ENCODE results near the gene KIRREL3. TPM values are rescaled to one million over a fixed set of nuclear protein-coding genes. Genes with fewer than 3 reads are reported as not detected.

The KIRREL3 gene
- total RNA-seq, 2 donors from 2014 or later, result 0.28 TPM; not detected in 1

GRCh38 chr11:126406368-126406767, 594.2 kb downstream of the KIRREL3 start:
- no peak for DNase-seq (ENCODE audit: low spot score)
- no peaks in the 10 kb centered on the region for H3K4me1 ChIP-seq (replicated peaks)
- H3K27ac ChIP-seq, result no peak overlapping the region
- 85% methylated on average over 8 of the region's 8 CpGs for WGBS
- no peaks in the 10 kb centered on the region for H3K27me3 ChIP-seq (replicated peaks; ENCODE audit: insufficient read depth)
- H3K36me3 ChIP-seq, result no peaks in the 10 kb centered on the region
- no peaks in the 10 kb centered on the region for H3K9me3 ChIP-seq
- no peak overlapping the region for H3K4me3 ChIP-seq
- TF ChIP-seq POLR2AphosphoS5 (IDR thresholded peaks at IDR 0.05) (no peak), POLR2A (IDR thresholded peaks at IDR 0.05) (no peak), CTCF (IDR thresholded peaks at IDR 0.05) (no peak)
- intact Hi-C loops (cut with DNase I), result no loop called here

GRCh38 chr11:126405906-126406305, 594.7 kb downstream of the KIRREL3 start:
- H3K36me3 ChIP-seq, result no peaks in the 10 kb centered on the region
- no peak for TF ChIP-seq CTCF (IDR thresholded peaks at IDR 0.05)
- TF ChIP-seq POLR2AphosphoS5 (IDR thresholded peaks at IDR 0.05), result no peak
- no peak for TF ChIP-seq POLR2A (IDR thresholded peaks at IDR 0.05)
- H3K4me1 ChIP-seq (replicated peaks), result no peaks in the 10 kb centered on the region
- no peaks in the 10 kb centered on the region for H3K27me3 ChIP-seq (replicated peaks; ENCODE audit: insufficient read depth)
- H3K27ac ChIP-seq, result no peak overlapping the region
- WGBS, result 83% methylated on average over 7 of the region's 7 CpGs
- H3K9me3 ChIP-seq, result no peaks in the 10 kb centered on the region
- DNase-seq (ENCODE audit: low spot score), result no peak
- intact Hi-C loops (cut with DNase I), result no loop called here
- no peak overlapping the region for H3K4me3 ChIP-seq

GRCh38 chr11:126405374-126405773, 595.2 kb downstream of the KIRREL3 start:
- no peak overlapping the region for H3K27ac ChIP-seq
- H3K36me3 ChIP-seq, result no peaks in the 10 kb centered on the region
- intact Hi-C loops (cut with DNase I), result no loop called here
- no peak overlapping the region for H3K4me3 ChIP-seq
- H3K9me3 ChIP-seq, result no peaks in the 10 kb centered on the region
- DNase-seq (ENCODE audit: low spot score), result no peak
- H3K27me3 ChIP-seq (replicated peaks; ENCODE audit: insufficient read depth), result no peaks in the 10 kb centered on the region
- WGBS, result 95% methylated on average over 3 of the region's 3 CpGs
- TF ChIP-seq CTCF (IDR thresholded peaks at IDR 0.05) (no peak), POLR2AphosphoS5 (IDR thresholded peaks at IDR 0.05) (no peak), POLR2A (IDR thresholded peaks at IDR 0.05) (no peak)
- H3K4me1 ChIP-seq (replicated peaks), result no peaks in the 10 kb centered on the region

DNA sequence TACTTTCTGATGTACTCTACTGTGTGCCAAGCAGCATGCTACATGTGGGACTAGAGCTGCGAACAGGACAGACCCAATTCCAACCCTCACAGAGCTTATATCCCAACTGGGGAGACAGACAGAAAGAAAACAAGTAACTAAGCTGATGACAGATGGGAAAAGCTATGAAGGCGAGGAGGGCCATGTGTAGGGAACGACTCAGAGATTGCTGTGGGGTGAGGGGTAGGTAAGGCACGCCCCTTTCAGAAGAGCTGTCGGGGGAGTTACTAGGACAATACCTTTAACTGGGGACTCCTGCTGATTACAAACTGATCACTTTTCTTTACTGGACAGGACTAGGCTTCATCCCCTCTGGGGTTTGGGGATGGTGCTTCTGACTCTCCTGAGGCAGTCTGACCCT, 596.2 kb downstream of the KIRREL3 start:
- WGBS, result 90% methylated on average over 5 of the region's 5 CpGs
- intact Hi-C loops (cut with DNase I), result no loop called here
- H3K4me3 ChIP-seq, result no peak overlapping the region

More for the DNA sequence above, 596.2 kb downstream of the KIRREL3 start:
- Histone ChIP-seq H3K4me1 (replicated peaks) (no peaks in the 10 kb centered on the region), H3K9me3 (no peaks in the 10 kb centered on the region), H3K27me3 (replicated peaks; ENCODE audit: insufficient read depth) (no peaks in the 10 kb centered on the region), H3K27ac (no peak overlapping the region), H3K36me3 (no peaks in the 10 kb centered on the region)
- TF ChIP-seq POLR2A (IDR thresholded peaks at IDR 0.05) (no peak), CTCF (IDR thresholded peaks at IDR 0.05) (no peak), POLR2AphosphoS5 (IDR thresholded peaks at IDR 0.05) (no peak)
- DNase-seq (ENCODE audit: low spot score), result no peak

All from prostate gland (tissue), 2 donors.